ENCODE measurements around the gene KRT24. TPM values are rescaled to one million over a fixed set of nuclear protein-coding genes. Genes with fewer than 3 reads are reported as not detected.

The KRT24 gene
- total and polyA plus RNA-seq, 11 donors: not detected

DNA sequence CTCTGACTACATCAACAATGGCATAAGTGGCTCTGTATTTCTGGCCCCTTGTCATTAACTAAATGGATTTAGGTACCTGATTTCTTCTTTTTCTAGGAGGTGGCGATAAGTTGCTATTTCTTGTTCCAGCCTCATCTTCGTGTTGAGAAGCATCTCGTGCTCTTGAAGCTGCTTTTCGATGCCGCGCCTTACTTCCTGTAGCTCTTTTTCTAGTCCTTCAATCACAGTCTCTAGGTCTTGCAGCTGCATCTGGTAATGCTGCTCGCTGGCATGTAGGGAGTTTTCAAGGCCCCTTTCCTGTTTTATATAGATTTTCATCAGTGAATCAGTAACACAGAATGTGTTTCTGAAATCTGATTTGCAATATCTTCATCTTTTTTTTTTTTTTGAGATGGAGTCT, 43.6 kb downstream of the KRT24 start:
- Histone ChIP-seq H3K4me3 (no peak overlapping the region), H3K4me1 (peaks cover 0 to 2% (median 0%) of the 10 kb centered on the region in 12 donors), H3K36me3 (no peaks in the 10 kb centered on the region), H3K9me3 (no peaks in the 10 kb centered on the region), H3K27ac (no peak overlapping the region), H3K27me3 (peaks cover 0 to 18% (median 1%) of the 10 kb centered on the region in 9 donors)
- intact Hi-C loops (cut with DNase I): loop anchor here in 1 of 10 donors (10.0 kb wide), 1 partner anchor 125 kb away; the partner anchor contains the start of gene KRT27
- WGBS, 4 donors: 79 to 84% (median 81%) methylated on average over 7 of the region's 7 CpGs
- ATAC-seq (no peak), DNase-seq (no peak)
- TF ChIP-seq, protein P1, sequence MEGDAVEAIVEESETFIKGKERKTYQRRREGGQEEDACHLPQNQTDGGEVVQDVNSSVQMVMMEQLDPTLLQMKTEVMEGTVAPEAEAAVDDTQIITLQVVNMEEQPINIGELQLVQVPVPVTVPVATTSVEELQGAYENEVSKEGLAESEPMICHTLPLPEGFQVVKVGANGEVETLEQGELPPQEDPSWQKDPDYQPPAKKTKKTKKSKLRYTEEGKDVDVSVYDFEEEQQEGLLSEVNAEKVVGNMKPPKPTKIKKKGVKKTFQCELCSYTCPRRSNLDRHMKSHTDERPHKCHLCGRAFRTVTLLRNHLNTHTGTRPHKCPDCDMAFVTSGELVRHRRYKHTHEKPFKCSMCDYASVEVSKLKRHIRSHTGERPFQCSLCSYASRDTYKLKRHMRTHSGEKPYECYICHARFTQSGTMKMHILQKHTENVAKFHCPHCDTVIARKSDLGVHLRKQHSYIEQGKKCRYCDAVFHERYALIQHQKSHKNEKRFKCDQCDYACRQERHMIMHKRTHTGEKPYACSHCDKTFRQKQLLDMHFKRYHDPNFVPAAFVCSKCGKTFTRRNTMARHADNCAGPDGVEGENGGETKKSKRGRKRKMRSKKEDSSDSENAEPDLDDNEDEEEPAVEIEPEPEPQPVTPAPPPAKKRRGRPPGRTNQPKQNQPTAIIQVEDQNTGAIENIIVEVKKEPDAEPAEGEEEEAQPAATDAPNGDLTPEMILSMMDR (IDR thresholded peaks at IDR 0.05): no peak
- TF ChIP-seq POLR2A (IDR thresholded peaks at IDR 0.05): no peak

DNA sequence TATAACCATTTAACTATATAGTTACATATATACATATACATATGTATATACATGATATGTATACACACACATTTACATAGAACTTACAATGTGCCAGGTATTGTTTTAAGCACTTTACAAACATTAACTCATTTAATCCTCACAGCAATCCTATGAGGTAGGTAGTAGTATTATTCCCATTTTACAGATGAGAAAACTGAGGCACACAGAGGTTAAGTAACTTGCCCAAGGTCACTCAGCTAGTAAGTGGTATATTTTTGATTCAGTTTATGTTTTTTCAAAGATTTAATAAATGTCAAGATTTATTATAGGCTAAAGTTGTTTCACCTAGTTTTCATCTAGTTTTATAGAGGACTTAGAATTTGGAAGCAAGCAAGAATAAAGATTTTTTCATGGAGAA, 45.2 kb downstream of the KRT24 start:
- ATAC-seq (no peak), DNase-seq (no peak)
- Histone ChIP-seq H3K4me3 (no peak overlapping the region), H3K9me3 (no peaks in the 10 kb centered on the region), H3K27me3 (peaks cover 0 to 6% (median 0%) of the 10 kb centered on the region in 9 donors), H3K36me3 (no peaks in the 10 kb centered on the region), H3K27ac (no peak overlapping the region), H3K4me1 (no peaks in the 10 kb centered on the region)
- no peak for TF ChIP-seq POLR2A (IDR thresholded peaks at IDR 0.05)
- TF ChIP-seq, protein P1 (IDR thresholded peaks at IDR 0.05): no peak
- intact Hi-C loops (cut with DNase I): loop anchor here in 1 of 10 donors (10.0 kb wide), 1 partner anchor 126 kb away; the partner anchor contains the start of gene KRT27

DNA sequence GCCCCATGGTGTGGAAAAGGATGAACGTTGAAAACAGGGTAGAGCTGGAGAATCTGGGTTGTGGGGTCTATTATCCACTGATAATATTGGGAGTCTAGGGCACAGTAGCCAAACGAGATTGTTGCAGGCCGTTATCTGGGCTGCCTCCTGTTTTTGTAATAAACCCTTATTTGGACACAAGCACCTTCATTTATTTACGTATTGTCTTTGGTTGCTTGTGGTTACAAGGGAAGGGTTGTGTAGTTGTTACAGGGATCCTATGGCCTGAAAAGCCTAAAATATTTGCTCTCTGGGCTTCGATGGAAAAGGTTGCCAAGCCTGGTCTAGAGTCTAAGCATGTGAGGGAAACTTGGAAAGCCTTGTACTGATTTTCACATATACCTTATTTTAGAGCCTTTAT, 51.6 kb downstream of the KRT24 start:
- H3K27me3 ChIP-seq: no peaks in the 10 kb centered on the region
- no peak overlapping the region for H3K27ac ChIP-seq
- H3K36me3 ChIP-seq: no peaks in the 10 kb centered on the region
- intact Hi-C loops (cut with DNase I): loop anchor here in 1 of 10 donors (10.0 kb wide), 1 partner anchor 133 kb away; the partner anchor contains the start of gene KRT27
- DNase-seq: no peak
- no peak for TF ChIP-seq POLR2A (IDR thresholded peaks at IDR 0.05)
- TF ChIP-seq, protein P1 (IDR thresholded peaks at IDR 0.05): no peak
- H3K9me3 ChIP-seq: no peaks in the 10 kb centered on the region
- WGBS, 4 donors: 66 to 75% (median 73%) methylated on average over 5 of the region's 5 CpGs
- ATAC-seq: no peak
- H3K4me1 ChIP-seq: peaks cover 0 to 12% (median 9%) of the 10 kb centered on the region in 12 donors
- no peak overlapping the region for H3K4me3 ChIP-seq

DNA sequence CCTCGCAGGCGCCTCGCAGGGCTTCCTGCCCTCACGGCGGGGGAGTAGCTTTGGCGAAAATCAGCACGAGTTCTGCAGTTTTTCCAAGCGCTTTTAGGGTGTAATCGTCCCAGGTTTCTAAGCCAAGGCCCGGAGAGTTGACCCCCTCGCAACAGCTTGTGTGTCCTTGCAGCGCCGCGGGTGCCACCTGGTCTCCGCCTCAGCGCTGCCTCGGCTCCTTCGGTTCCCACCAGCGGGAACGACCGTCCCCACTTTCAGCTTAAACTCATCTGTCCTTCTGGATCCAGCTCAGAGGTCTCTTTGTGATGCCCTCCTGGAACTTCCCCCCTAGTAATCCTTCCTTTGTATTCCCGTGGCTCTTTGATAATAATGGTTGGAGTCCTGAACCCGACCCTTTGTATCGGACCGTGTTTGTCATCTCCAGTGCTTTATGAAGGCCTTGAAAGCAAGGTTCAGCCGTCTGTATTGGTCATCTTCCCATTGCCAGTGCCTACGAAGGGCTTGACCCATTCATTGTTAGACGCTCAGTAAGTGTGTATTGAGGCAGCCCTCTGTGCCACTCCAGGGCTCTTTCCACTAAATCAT, 55.1 kb downstream of the KRT24 start:
- DNase-seq (peak in 1 of 5 donors; percentile 65), ATAC-seq (peak; percentile 51 to 62 (median 54))
- Histone ChIP-seq H3K4me1 (peaks cover 0 to 38% (median 27%) of the 10 kb centered on the region in 12 donors), H3K4me3 (peak overlapping the region; percentile 70 to 97 (median 90)), H3K36me3 (peaks cover 0 to 27% (median 18%) of the 10 kb centered on the region in 9 donors), H3K27me3 (no peaks in the 10 kb centered on the region), H3K9me3 (no peaks in the 10 kb centered on the region), H3K27ac (peak overlapping the region; percentile 95 to 100 (median 98))
- TF ChIP-seq, protein P1 (IDR thresholded peaks at IDR 0.05): no peak
- TF ChIP-seq POLR2A (IDR thresholded peaks at IDR 0.05): no peak
- intact Hi-C loops (cut with DNase I): loop anchor here in 1 of 10 donors (10.0 kb wide), 1 partner anchor 146 kb away; the partner anchor contains the start of gene KRT28
- WGBS, 4 donors: 2 to 6% (median 3%) methylated on average over 24 to 28 of the region's 28 CpGs

Other genes with a start within 250 kb of the KRT24 start
- gene TNS4, start 202.1 kb downstream of the KRT24 start, total RNA-seq: under 1 TPM in 2 of 9 donors, not detected in 7; 0.16 to 0.91 TPM
- gene TNS4, start 202.1 kb downstream of the KRT24 start, polyA plus RNA-seq: not detected
- gene CCR7, start 138.3 kb downstream of the KRT24 start, total RNA-seq: 1 to 10 TPM in 1 of 9 donors, under 1 TPM in 5, not detected in 3; 0.09 to 2.2 (median 0.23) TPM
- under 1 TPM; 0.15 to 0.35 TPM for gene CCR7, start 138.3 kb downstream of the KRT24 start, polyA plus RNA-seq
- 10 to 100 TPM; 51.8 to 88.0 (median 59.4) TPM for gene SMARCE1, start 55.9 kb downstream of the KRT24 start, total RNA-seq
- 10 to 100 TPM; 38.6 to 60.9 TPM for gene SMARCE1, start 55.9 kb downstream of the KRT24 start, polyA plus RNA-seq
- gene KRT222, start 38.6 kb downstream of the KRT24 start, total RNA-seq: 1 to 10 TPM in 1 of 9 donors, under 1 TPM in 4, not detected in 4; 0.25 to 1.3 (median 0.96) TPM
- gene KRT222, start 38.6 kb downstream of the KRT24 start, polyA plus RNA-seq: not detected
- not detected for gene KRT25, start 51.6 kb upstream of the KRT24 start, total RNA-seq
- gene KRT25, start 51.6 kb upstream of the KRT24 start, polyA plus RNA-seq: not detected
- gene KRT26, start 68.4 kb upstream of the KRT24 start, total RNA-seq: not detected
- gene KRT26, start 68.4 kb upstream of the KRT24 start, polyA plus RNA-seq: not detected
- gene KRT27, start 78.8 kb upstream of the KRT24 start, total RNA-seq: not detected
- gene KRT27, start 78.8 kb upstream of the KRT24 start, polyA plus RNA-seq: not detected
- not detected for gene KRT28, start 96.2 kb upstream of the KRT24 start, total RNA-seq
- not detected for gene KRT28, start 96.2 kb upstream of the KRT24 start, polyA plus RNA-seq
- 10 to 100 TPM; 17.6 to 70.8 (median 50.1) TPM for gene KRT10, start 118.9 kb upstream of the KRT24 start, total RNA-seq
- gene KRT10, start 118.9 kb upstream of the KRT24 start, polyA plus RNA-seq: 10 to 100 TPM; 21.9 to 81.9 TPM
- gene KRT12, start 163.5 kb upstream of the KRT24 start, total RNA-seq: not detected
- not detected for gene KRT12, start 163.5 kb upstream of the KRT24 start, polyA plus RNA-seq
- gene KRT20, start 181.5 kb upstream of the KRT24 start, total RNA-seq: not detected
- under 1 TPM in 1 of 2 donors, not detected in 1; 0.12 TPM for gene KRT20, start 181.5 kb upstream of the KRT24 start, polyA plus RNA-seq
- gene KRT23, start 233.9 kb upstream of the KRT24 start, total RNA-seq: under 1 TPM in 1 of 9 donors, not detected in 8; 0.16 TPM
- not detected for gene KRT23, start 233.9 kb upstream of the KRT24 start, polyA plus RNA-seq

Data from heart left ventricle (tissue), 16 donors.